ENCODE results near the gene INAVA. TPM values are rescaled to one million over a fixed set of nuclear protein-coding genes. Genes with fewer than 3 reads are reported as not detected.

INAVA gene
- polyA plus RNA-seq, 2 of the 4 experiments (the other 2 are of a cell fraction), result 40.0 to 43.7 TPM

DNA sequence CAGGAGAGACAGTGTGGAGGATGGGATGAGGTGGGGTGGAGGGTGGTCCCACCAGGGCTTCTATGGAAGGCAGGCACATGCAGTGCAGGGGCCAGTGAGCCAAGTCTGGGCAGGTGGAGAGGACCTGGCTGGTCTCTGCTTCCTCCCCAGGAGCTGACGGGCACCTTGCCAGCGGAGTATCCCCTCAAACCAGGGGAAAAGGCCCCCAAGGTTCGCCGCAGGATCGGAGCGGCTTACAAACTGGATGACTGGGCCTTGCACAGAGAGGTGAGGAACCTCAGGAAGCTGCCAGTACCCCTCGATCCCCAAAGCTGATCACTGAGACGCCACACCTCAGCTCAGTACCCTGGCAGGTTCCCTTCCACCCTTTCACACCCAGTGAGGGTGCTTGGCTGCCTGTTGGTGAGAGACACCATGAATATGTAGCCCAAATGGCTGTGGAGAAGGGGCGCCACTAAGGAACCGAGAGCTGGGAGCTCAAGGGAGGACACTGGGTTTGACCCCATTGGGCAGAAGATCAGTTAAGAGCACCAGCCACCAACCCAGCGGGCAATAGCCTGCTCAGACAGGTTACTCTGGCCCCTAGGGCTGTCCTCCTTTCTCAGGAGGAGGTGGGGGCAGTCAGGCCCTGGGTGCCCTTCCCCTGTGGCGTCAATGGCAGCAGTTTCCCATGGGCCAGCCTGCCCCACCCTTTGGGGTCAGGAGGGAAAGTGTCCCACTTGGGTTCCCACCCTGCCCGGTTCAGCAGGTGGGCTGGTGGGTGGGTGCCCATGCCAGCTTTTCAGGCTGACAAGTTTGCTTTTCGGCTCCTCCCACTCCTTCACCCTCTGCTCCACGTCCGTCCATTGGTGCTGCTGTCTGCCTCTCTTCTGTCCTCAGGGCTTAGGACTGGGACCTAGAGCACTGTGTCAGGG, 5.5 kb downstream of the INAVA start (continued):
- TF ChIP-seq PHF8 (IDR thresholded peaks at IDR 0.05; ENCODE audit: borderline replicate concordance, low read depth), result no peak
- TF ChIP-seq CHD4 (IDR thresholded peaks at IDR 0.05; ENCODE audit: borderline replicate concordance), result no peak

GRCh38 chr1:200900877-200901276, 6.2 kb downstream of the INAVA start:
- FAIRE-seq (no peak), ATAC-seq (no peak), DNase-seq (ENCODE audit: low read depth in 1 of 2, low spot score in 1 of 2) (no peak)
- POLR2A ChIA-PET, result no interaction called here
- CTCF ChIA-PET, result interaction anchor here (0.5 to 2.4 kb wide), 7 partner anchors 10 to 287 kb away, joined by 3 to 8 read pairs (median 3); no protein-coding TSS in a partner anchor
- TF ChIP-seq CHD4 (IDR thresholded peaks at IDR 0.05; ENCODE audit: borderline replicate concordance) (no peak), HDAC2 (IDR thresholded peaks at IDR 0.05) (no peak), FOSB (CRISPR knock-in tag; IDR thresholded peaks at IDR 0.05) (no peak), MAFK (IDR thresholded peaks at IDR 0.05; ENCODE audit: partially characterized antibody) (no peak), HEYL (CRISPR knock-in tag; IDR thresholded peaks at IDR 0.05) (no peak), RFX5 (IDR thresholded peaks at IDR 0.05) (no peak)
- Histone ChIP-seq H3K4me3 (no peak overlapping the region), H3K9me3 (no peaks in the 10 kb centered on the region), H3K4me2 (no peak overlapping the region), H3K4me1 (peaks cover 95% of the 10 kb centered on the region), H3K27ac (peak overlapping the region; percentile 100)
- 96% methylated on average over 17 of the region's 17 CpGs for whole genome bisulfite sequencing (ENCODE audit: missing lambda C conversion rate)

GRCh38 chr1:200901350-200901749, 6.7 kb downstream of the INAVA start:
- Histone ChIP-seq H3K4me2 (no peak overlapping the region), H3K4me3 (no peak overlapping the region), H3K4me1 (peaks cover 95% of the 10 kb centered on the region), H3K9me3 (no peaks in the 10 kb centered on the region), H3K27ac (peak overlapping the region; percentile 44 to 100; a peak in 5 of 6 replicates)
- no peak for TF ChIP-seq FOSL2 (IDR thresholded peaks at IDR 0.05)
- no peak for TF ChIP-seq FOSL2 (CRISPR knock-in tag; IDR thresholded peaks at IDR 0.05)
- TF ChIP-seq ESRRA (IDR thresholded peaks at IDR 0.05; ENCODE audit: borderline replicate concordance, low read length), result no peak
- no peak for TF ChIP-seq CHD4 (IDR thresholded peaks at IDR 0.05; ENCODE audit: borderline replicate concordance)
- no peak for TF ChIP-seq GATA3 (IDR thresholded peaks at IDR 0.05; ENCODE audit: borderline replicate concordance)
- TF ChIP-seq MAZ (IDR thresholded peaks at IDR 0.05; ENCODE audit: borderline replicate concordance, low read depth, low read length), result no peak
- TF ChIP-seq, protein P1, sequence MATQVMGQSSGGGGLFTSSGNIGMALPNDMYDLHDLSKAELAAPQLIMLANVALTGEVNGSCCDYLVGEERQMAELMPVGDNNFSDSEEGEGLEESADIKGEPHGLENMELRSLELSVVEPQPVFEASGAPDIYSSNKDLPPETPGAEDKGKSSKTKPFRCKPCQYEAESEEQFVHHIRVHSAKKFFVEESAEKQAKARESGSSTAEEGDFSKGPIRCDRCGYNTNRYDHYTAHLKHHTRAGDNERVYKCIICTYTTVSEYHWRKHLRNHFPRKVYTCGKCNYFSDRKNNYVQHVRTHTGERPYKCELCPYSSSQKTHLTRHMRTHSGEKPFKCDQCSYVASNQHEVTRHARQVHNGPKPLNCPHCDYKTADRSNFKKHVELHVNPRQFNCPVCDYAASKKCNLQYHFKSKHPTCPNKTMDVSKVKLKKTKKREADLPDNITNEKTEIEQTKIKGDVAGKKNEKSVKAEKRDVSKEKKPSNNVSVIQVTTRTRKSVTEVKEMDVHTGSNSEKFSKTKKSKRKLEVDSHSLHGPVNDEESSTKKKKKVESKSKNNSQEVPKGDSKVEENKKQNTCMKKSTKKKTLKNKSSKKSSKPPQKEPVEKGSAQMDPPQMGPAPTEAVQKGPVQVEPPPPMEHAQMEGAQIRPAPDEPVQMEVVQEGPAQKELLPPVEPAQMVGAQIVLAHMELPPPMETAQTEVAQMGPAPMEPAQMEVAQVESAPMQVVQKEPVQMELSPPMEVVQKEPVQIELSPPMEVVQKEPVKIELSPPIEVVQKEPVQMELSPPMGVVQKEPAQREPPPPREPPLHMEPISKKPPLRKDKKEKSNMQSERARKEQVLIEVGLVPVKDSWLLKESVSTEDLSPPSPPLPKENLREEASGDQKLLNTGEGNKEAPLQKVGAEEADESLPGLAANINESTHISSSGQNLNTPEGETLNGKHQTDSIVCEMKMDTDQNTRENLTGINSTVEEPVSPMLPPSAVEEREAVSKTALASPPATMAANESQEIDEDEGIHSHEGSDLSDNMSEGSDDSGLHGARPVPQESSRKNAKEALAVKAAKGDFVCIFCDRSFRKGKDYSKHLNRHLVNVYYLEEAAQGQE (IDR thresholded peaks at IDR 0.05), result no peak
- no peak for TF ChIP-seq ZSCAN20 (CRISPR knock-in tag; IDR thresholded peaks at IDR 0.05)
- no peak for TF ChIP-seq HOXB5 (CRISPR knock-in tag; IDR thresholded peaks at IDR 0.05)
- TF ChIP-seq CBX2 (IDR thresholded peaks at IDR 0.05; ENCODE audit: borderline replicate concordance, low read depth), result no peak
- TF ChIP-seq FOXS1 (CRISPR knock-in tag; IDR thresholded peaks at IDR 0.05), result no peak
- no peak for TF ChIP-seq HMGXB4 (CRISPR knock-in tag; IDR thresholded peaks at IDR 0.05; ENCODE audit: borderline replicate concordance)
- FAIRE-seq (no peak), ATAC-seq (no peak), DNase-seq (ENCODE audit: low read depth in 1 of 2, low spot score in 1 of 2) (no peak)
- POLR2A ChIA-PET, result no interaction called here
- CTCF ChIA-PET, result interaction anchor here (0.5 to 2.4 kb wide), 7 partner anchors 9 to 288 kb away, joined by 3 to 11 read pairs (median 3); no protein-coding TSS in a partner anchor
- 93% methylated on average over 5 of the region's 5 CpGs for WGBS (ENCODE audit: missing lambda C conversion rate)
